Smooth muscle cell (in vitro differentiated cells): ENCODE measurements around the gene TEN1. TPM values are rescaled to one million over a fixed set of nuclear protein-coding genes. Genes with fewer than 3 reads are reported as not detected.
A peak's percentile ranks its signal among the peaks of the same experiment; 100 is the strongest.

Experiments used
- DNase-seq: peaks from one replicate; lab custom pipeline; 2025; ENCODE audit not compliant: unreplicated experiment; lab: John Stamatoyannopoulos, UW
- H2AFZ ChIP-seq: fragments of 200-600 bp; sonication (generic); 2 replicates; pipeline ENCODE4 v1.6.0; 2016; ENCODE audit warnings: antibody characterized with exemption, low read depth, mild to moderate bottlenecking
- H3F3A ChIP-seq: fragments of 200-600 bp; sonication (generic); 2 replicates; pipeline ENCODE4 v1.6.0; 2017; ENCODE audit warnings: antibody characterized with exemption, low read depth
- H3K27ac ChIP-seq: fragments of 200-600 bp; sonication (generic); 2 replicates; pipeline ENCODE4 v1.5.1; 2016; ENCODE audit warnings: low read depth, mild to moderate bottlenecking
- H3K27me3 ChIP-seq: fragments of 200-600 bp; sonication (generic); 2 replicates; pipeline ENCODE4 v1.6.1; 2016; ENCODE audit warnings: low read depth, mild to moderate bottlenecking
- H3K36me3 ChIP-seq: fragments of 200-600 bp; sonication (generic); 2 replicates; pipeline ENCODE4 v1.5.1; 2016; ENCODE audit warnings: low read depth
- H3K4me1 ChIP-seq: fragments of 200-600 bp; sonication (generic); 2 replicates; pipeline ENCODE4 v1.5.1; 2016; ENCODE audit warnings: low read depth
- H3K4me2 ChIP-seq: fragments of 200-600 bp; sonication (generic); 2 replicates; pipeline ENCODE4 v1.6.0; 2016; ENCODE audit warnings: mild to moderate bottlenecking
- H3K4me3 ChIP-seq: fragments of 200-600 bp; sonication (generic); 2 replicates; pipeline ENCODE4 v1.5.1; 2016; ENCODE audit warnings: mild to moderate bottlenecking
- H3K79me2 ChIP-seq: fragments of 200-600 bp; sonication (generic); 2 replicates; pipeline ENCODE4 v1.6.0; 2016; ENCODE audit warnings: low read depth, mild to moderate bottlenecking
- H3K9ac ChIP-seq: fragments of 200-600 bp; sonication (generic); 2 replicates; pipeline ENCODE4 v1.6.0; 2016; ENCODE audit warnings: low read depth
- H3K9me3 ChIP-seq: fragments of 200-600 bp; sonication (generic); replicated peaks from 2 replicates; pipeline ENCODE4 v1.5.1; 2016; ENCODE audit warnings: low read depth
- H4K20me1 ChIP-seq: fragments of 200-600 bp; sonication (generic); 2 replicates; pipeline ENCODE4 v1.6.0; 2016; ENCODE audit warnings: low read depth
- CTCF ChIP-seq: fragments of 200-600 bp; sonication (generic); IDR thresholded peaks from 2 replicates; pipeline ENCODE4 v1.5.1; 2017; ENCODE audit warnings: borderline replicate concordance, mild to moderate bottlenecking, antibody characterized with exemption; ENCODE audit not compliant: insufficient read depth, poor library complexity, severe bottlenecking
- WGBS: methylation state at CpG from one replicate; pipeline ENCODE4 v1.1.7; 2016; ENCODE audit warnings: low lambda C conversion rate; 5-methylcytosine and 5-hydroxymethylcytosine counted together
- polyA plus RNA-seq: library from polyadenylated mRNA; unstranded; fragments of >200 nt; fragmentation: Nextera tagmentation; extraction: Ambion mirVana; gene quantifications from 2 replicates; pipeline ENCODE4 v1.2.1, GENCODE V29; 2016
- total RNA-seq: library from RNA; depleted of rRNA; stranded (reverse); fragments of >200 nt; gene quantifications from 2 replicates; pipeline ENCODE4 v1.2.3, GENCODE V29; 2014

Gene TEN1
- total and polyA plus RNA-seq, 2 experiments from 2014 or later, result 15.5 to 19.2 TPM

- H3K4me2 ChIP-seq, result no peak overlapping the region
- DNase-seq, result no peak
- no peaks in the 10 kb centered on the region for H3K27me3 ChIP-seq
- no peaks in the 10 kb centered on the region for H3K9me3 ChIP-seq
- no peak overlapping the region for H2AFZ ChIP-seq
- no peak overlapping the region for H3K4me3 ChIP-seq
- WGBS, result 74% methylated on average over 31 of the region's 31 CpGs
- H3K36me3 ChIP-seq, result no peaks in the 10 kb centered on the region
- TF ChIP-seq CTCF, result peak; percentile 74
- no peaks in the 10 kb centered on the region for H3K4me1 ChIP-seq
- no peaks in the 10 kb centered on the region for H3F3A ChIP-seq
- H3K9ac ChIP-seq, result no peak overlapping the region
- no peaks in the 10 kb centered on the region for H3K79me2 ChIP-seq
- no peak overlapping the region for H3K27ac ChIP-seq
- no peaks in the 10 kb centered on the region for H4K20me1 ChIP-seq
Observed at GRCh38 chr17:76000016-76000754, 21.1 kb downstream of the TEN1 start.

- no peak for TF ChIP-seq CTCF
- 94% methylated on average over 14 of the region's 21 CpGs for WGBS
- Histone ChIP-seq H3K4me3 (no peak within 1 kb of the TSS), H3K9ac (no peak within 1 kb of the TSS), H3K9me3 (no peaks in the 10 kb centered on the region), H3K36me3 (no peaks in the 10 kb centered on the region), H3K4me1 (no peaks in the 10 kb centered on the region), H3K4me2 (no peak within 1 kb of the TSS), H3F3A (no peaks in the 10 kb centered on the region), H2AFZ (no peak within 1 kb of the TSS), H3K27me3 (no peaks in the 10 kb centered on the region), H3K79me2 (no peaks in the 10 kb centered on the region), H4K20me1 (no peaks in the 10 kb centered on the region), H3K27ac (no peak within 1 kb of the TSS)
- DNase-seq, result no peak
Observed at GRCh38 chr17:76000755-76001521, 21.9 kb downstream of the TEN1 start, which contains the start of gene CDK3. CDK3 (plus strand) TSS chr17:76000855; CDS start chr17:76001426, 571 bp downstream.

GRCh38 chr17:76002100-76002499, 23.1 kb downstream of the TEN1 start:
- no peak for DNase-seq
- no peaks in the 10 kb centered on the region for H3K79me2 ChIP-seq
- no peaks in the 10 kb centered on the region for H4K20me1 ChIP-seq
- no peaks in the 10 kb centered on the region for H3K4me1 ChIP-seq
- H3F3A ChIP-seq, result no peaks in the 10 kb centered on the region
- H3K4me3 ChIP-seq, result no peak overlapping the region
- no peak overlapping the region for H2AFZ ChIP-seq
- no peak overlapping the region for H3K9ac ChIP-seq
- no peak overlapping the region for H3K27ac ChIP-seq
- TF ChIP-seq CTCF, result no peak
- 98% methylated on average over 12 of the region's 12 CpGs for WGBS
- H3K9me3 ChIP-seq, result no peaks in the 10 kb centered on the region
- H3K36me3 ChIP-seq, result no peaks in the 10 kb centered on the region
- H3K27me3 ChIP-seq, result no peaks in the 10 kb centered on the region
- no peak overlapping the region for H3K4me2 ChIP-seq
